H1 (cell line): ENCODE measurements around the gene ITPR1. TPM values are rescaled to one million over a fixed set of nuclear protein-coding genes. Genes with fewer than 3 reads are reported as not detected.

ENCODE experiments used
- CTCF ChIA-PET: fragments of 300-600 bp; sonication (Branson Sonifier 250); formaldehyde crosslinking; loops from one replicate; lab custom pipeline; 2021; ENCODE audit not compliant: partially characterized antibody; lab: Charles Lee
- POLR2A ChIA-PET: fragments of 300-600 bp; sonication (Branson Sonifier 250); formaldehyde crosslinking; loops from one replicate; lab custom pipeline; 2021; ENCODE audit warnings: inconsistent platforms; ENCODE audit not compliant: partially characterized antibody; lab: Charles Lee
- DNase-seq, 2 experiments: peaks; one replicate each; pipeline versions ENCODE4 v3.0.0 to v3.0.0-alpha.2; 2010 to 2022; ENCODE audit warnings: low spot score in 2 of 2, low read depth in 1 of 2, mixed read lengths in 1 of 2
- FAIRE-seq: peaks from 2 replicates; lab custom pipeline; 2011; peaks lifted over from hg19 to GRCh38; lab: Jason Lieb, UNC
- H2AFZ ChIP-seq: 2 replicates; pipeline ENCODE4 v1.8.1; 2012; ENCODE audit warnings: low read length, inconsistent platforms
- H2AK5ac ChIP-seq: 2 replicates; pipeline ENCODE4 v1.6.1; 2013; ENCODE audit warnings: low read depth, low read length
- H2BK120ac ChIP-seq: replicated peaks from 2 replicates; pipeline ENCODE3; 2013; ENCODE audit warnings: low read depth, low read length, inconsistent platforms
- H2BK12ac ChIP-seq: 2 replicates; pipeline ENCODE4 v1.6.1; 2013; ENCODE audit warnings: low read depth, low read length
- H2BK15ac ChIP-seq: 2 replicates; pipeline ENCODE4 v1.6.1; 2013; ENCODE audit warnings: low read length
- H2BK20ac ChIP-seq: 2 replicates; pipeline ENCODE4 v1.6.1; 2013; ENCODE audit warnings: low read length
- H2BK5ac ChIP-seq: 2 replicates; pipeline ENCODE4 v1.6.1; 2013; ENCODE audit warnings: low read depth, low read length
- H3K14ac ChIP-seq: 2 replicates; pipeline ENCODE4 v1.6.1; 2013; ENCODE audit warnings: inconsistent platforms; ENCODE audit not compliant: insufficient read length
- H3K18ac ChIP-seq: 2 replicates; pipeline ENCODE4 v1.6.1; 2013; ENCODE audit warnings: low read length; ENCODE audit errors: extremely low read depth
- H3K23ac ChIP-seq: 2 replicates; pipeline ENCODE4 v1.6.1; 2013; ENCODE audit warnings: inconsistent platforms; ENCODE audit not compliant: insufficient read length
- H3K23me2 ChIP-seq: 2 replicates; pipeline ENCODE4 v1.6.1; 2013; ENCODE audit warnings: low read depth, low read length
- H3K27ac ChIP-seq: 2 replicates; pipeline ENCODE4 v1.6.1; 2011; ENCODE audit warnings: low read depth, low read length, inconsistent platforms
- H3K27me3 ChIP-seq, 4 experiments: replicated peaks in 1 of 4; 1 replicate in 1 of 4; 2 replicates in 3 of 4; pipeline versions ENCODE4 v1.6.1 to v1.8.1; 2011 to 2013; ENCODE audit warnings: low read length in 3 of 4, mild to moderate bottlenecking in 3 of 4, inconsistent platforms in 2 of 4, mixed read lengths in 2 of 4, moderate library complexity in 1 of 4; ENCODE audit not compliant: control insufficient read depth in 3 of 4, insufficient read depth in 3 of 4; ENCODE audit errors: extremely low read depth in 1 of 4
- H3K36me3 ChIP-seq, 4 experiments: 2 replicates each; pipeline versions ENCODE4 v1.6.1 to v1.8.1; 2011 to 2013; ENCODE audit warnings: mild to moderate bottlenecking in 4 of 4, low read length in 3 of 4, moderate library complexity in 2 of 4, control low read depth in 1 of 4, inconsistent platforms in 1 of 4; ENCODE audit not compliant: insufficient read depth in 4 of 4, control insufficient read depth in 2 of 4
- H3K4ac ChIP-seq: replicated peaks from 2 replicates; pipeline ENCODE3; 2013; ENCODE audit warnings: low read length, low read depth, mixed read lengths, inconsistent platforms; ENCODE audit not compliant: insufficient read length
- H3K4me1 ChIP-seq, 4 experiments: replicated peaks in 1 of 4; 1 replicate in 1 of 4; 2 replicates in 3 of 4; pipeline versions ENCODE4 v1.6.1 to v1.8.1; 2011 to 2013; ENCODE audit warnings: low read length in 3 of 4, inconsistent platforms in 2 of 4, mixed read lengths in 1 of 4; ENCODE audit not compliant: insufficient read depth in 4 of 4, control insufficient read depth in 3 of 4
- H3K4me2 ChIP-seq, 2 experiments: 2 replicates each; pipeline versions ENCODE4 v1.6.1 to v1.8.1; 2011 to 2013; ENCODE audit warnings: low read depth in 2 of 2, low read length in 2 of 2, control low read depth in 1 of 2, inconsistent platforms in 1 of 2, mild to moderate bottlenecking in 1 of 2; ENCODE audit not compliant: insufficient read depth in 1 of 2
- H3K4me3 ChIP-seq, 4 experiments: fragments of 200-600, 300-600 bp in 1 of 4; sonication (generic), shearing (Covaris generic), sonication (Bioruptor Twin) in 1 of 4; 2 replicates each; pipeline versions ENCODE4 v1.5.1 to v1.8.1; 2011 to 2016; ENCODE audit warnings: low read length in 4 of 4, low read depth in 3 of 4, control low read depth in 2 of 4, inconsistent platforms in 2 of 4, mild to moderate bottlenecking in 2 of 4, mixed read lengths in 1 of 4, moderate library complexity in 1 of 4; ENCODE audit not compliant: insufficient read depth in 2 of 4; ENCODE audit errors: extremely low read depth in 1 of 4
- H3K56ac ChIP-seq: replicated peaks from 2 replicates; pipeline ENCODE3; 2013; ENCODE audit warnings: low read depth, mild to moderate bottlenecking, mixed read lengths, low read length, inconsistent platforms; ENCODE audit not compliant: insufficient read length
- H3K79me1 ChIP-seq: 2 replicates; pipeline ENCODE4 v1.6.1; 2013; ENCODE audit warnings: low read depth, low read length, control low read depth
- H3K79me2 ChIP-seq, 2 experiments: 2 replicates each; pipeline versions ENCODE4 v1.6.1 to v1.8.1; 2012 to 2013; ENCODE audit warnings: low read length in 2 of 2, mild to moderate bottlenecking in 2 of 2, inconsistent platforms in 1 of 2; ENCODE audit not compliant: insufficient read depth in 2 of 2, control insufficient read depth in 1 of 2
- H3K9ac ChIP-seq, 4 experiments: replicated peaks in 1 of 4; 1 replicate in 1 of 4; 2 replicates in 3 of 4; pipeline versions ENCODE4 v1.6.1 to v1.8.1; 2011 to 2013; ENCODE audit warnings: low read depth in 3 of 4, low read length in 3 of 4, control low read depth in 2 of 4, mild to moderate bottlenecking in 2 of 4, moderate library complexity in 2 of 4, inconsistent platforms in 1 of 4; ENCODE audit errors: extremely low read depth in 1 of 4
- H3K9me3 ChIP-seq, 2 experiments: 2 replicates each; pipeline versions ENCODE4 v1.6.1 to v1.8.1; 2012 to 2013; ENCODE audit warnings: mild to moderate bottlenecking in 2 of 2, moderate library complexity in 2 of 2, control low read depth in 1 of 2, inconsistent platforms in 1 of 2, low read depth in 1 of 2, low read length in 1 of 2, mixed read lengths in 1 of 2; ENCODE audit not compliant: insufficient read depth in 2 of 2
- H4K20me1 ChIP-seq, 2 experiments: replicated peaks in 1 of 2; 2 replicates each; pipeline versions ENCODE3 to v1.8.1; 2011 to 2013; ENCODE audit warnings: inconsistent platforms in 2 of 2, low read length in 2 of 2, mild to moderate bottlenecking in 1 of 2; ENCODE audit not compliant: insufficient read depth in 2 of 2, control insufficient read depth in 1 of 2
- H4K5ac ChIP-seq: 2 replicates; pipeline ENCODE4 v1.6.1; 2013; ENCODE audit warnings: low read length, low read depth, mixed read lengths, inconsistent platforms; ENCODE audit not compliant: insufficient read length
- H4K8ac ChIP-seq: 2 replicates; pipeline ENCODE4 v1.8.0; 2013; ENCODE audit warnings: mild to moderate bottlenecking, moderate library complexity, low read length, inconsistent platforms; ENCODE audit not compliant: insufficient read depth; ENCODE audit errors: extremely low read depth
- H4K91ac ChIP-seq: replicated peaks from 2 replicates; pipeline ENCODE3; 2013; ENCODE audit warnings: low read length, mixed read lengths, inconsistent platforms; ENCODE audit not compliant: insufficient read length
- CREB1 ChIP-seq: IDR thresholded peaks from 2 replicates; pipeline ENCODE4 v1.6.1; 2012; ENCODE audit warnings: inconsistent platforms
- CTBP2 ChIP-seq: IDR thresholded peaks from 2 replicates; pipeline ENCODE4 v1.7.0; 2011; ENCODE audit warnings: borderline replicate concordance, mild to moderate bottlenecking, moderate library complexity, mixed read lengths, low read length; ENCODE audit not compliant: insufficient read depth, insufficient read length
- HDAC6 ChIP-seq: IDR thresholded peaks from one replicate; pipeline ENCODE4 v1.7.1; 2012; ENCODE audit warnings: low read depth, mild to moderate bottlenecking, inconsistent platforms, low read length, moderate library complexity
- KDM1A ChIP-seq: fragments of 200-600, 300-600 bp; sonication (generic); IDR thresholded peaks from 2 replicates; pipeline ENCODE4 v1.7.1; 2016; ENCODE audit warnings: mild to moderate bottlenecking, low read length, borderline replicate concordance
- MAX ChIP-seq: IDR thresholded peaks from 2 replicates; pipeline ENCODE4 v1.6.1; 2012; ENCODE audit warnings: inconsistent platforms
- RBBP5 ChIP-seq: IDR thresholded peaks from 2 replicates; pipeline ENCODE4 v1.7.1; 2012; ENCODE audit warnings: low read depth, mild to moderate bottlenecking, inconsistent platforms, low read length, moderate library complexity, borderline replicate concordance
- SRF ChIP-seq: IDR thresholded peaks from 2 replicates; pipeline ENCODE4 v1.6.1; 2011; ENCODE audit warnings: mild to moderate bottlenecking, low read depth, low read length, moderate library complexity
- TBP ChIP-seq: IDR thresholded peaks from 2 replicates; pipeline ENCODE4 v1.6.1; 2011; ENCODE audit warnings: low read depth, low read length, improper control_type of control experiment
- WGBS, 2 experiments: shearing (Covaris generic) in 1 of 2; methylation state at CpG; one replicate each; pipeline versions ENCODE4 v1.1.6 to v1.1.7; 2013 to 2015; ENCODE audit warnings: low lambda C conversion rate in 2 of 2, mixed read lengths in 2 of 2, inconsistent platforms in 1 of 2, low coverage in 1 of 2, missing lambda C conversion rate in 1 of 2; ENCODE audit not compliant: insufficient replicate concordance in 2 of 2, insufficient coverage in 1 of 2, insufficient read length in 1 of 2; ENCODE audit errors: extremely low coverage in 1 of 2, missing lambda C conversion rate in 1 of 2; 5-methylcytosine and 5-hydroxymethylcytosine counted together
- polyA plus RNA-seq, 7 experiments: library from polyadenylated mRNA; depleted of rRNA in 3 of 7; stranded (reverse) in 5 of 7; unstranded in 2 of 7; fragments of >200 nt in 5 of 7; fragments of 200-250 nt in 2 of 7; gene quantifications; 1 replicate in 5 of 7; 2 replicates in 1 of 7; 4 replicates in 1 of 7; pipeline versions ENCODE4 v1.2.1 to v1.2.3, GENCODE V29; 2011 to 2013; ENCODE audit warnings: missing spikeins in 2 of 7, mixed read lengths in 2 of 7
- total RNA-seq: library from RNA; stranded (reverse); fragmentation: NEBNext Ultra II Directional; extraction: Animal tissue kit (Norgen Biotek cat#: 25700); gene quantifications from 2 replicates; pipeline ENCODE4 v1.2.1, GENCODE V29; 2021

Gene ITPR1
- total and polyA plus RNA-seq, 2 of the 8 experiments (the other 6 are each of a cell fraction or from before 2014, with no cell fraction given): 2.5 to 16.3 TPM

DNA sequence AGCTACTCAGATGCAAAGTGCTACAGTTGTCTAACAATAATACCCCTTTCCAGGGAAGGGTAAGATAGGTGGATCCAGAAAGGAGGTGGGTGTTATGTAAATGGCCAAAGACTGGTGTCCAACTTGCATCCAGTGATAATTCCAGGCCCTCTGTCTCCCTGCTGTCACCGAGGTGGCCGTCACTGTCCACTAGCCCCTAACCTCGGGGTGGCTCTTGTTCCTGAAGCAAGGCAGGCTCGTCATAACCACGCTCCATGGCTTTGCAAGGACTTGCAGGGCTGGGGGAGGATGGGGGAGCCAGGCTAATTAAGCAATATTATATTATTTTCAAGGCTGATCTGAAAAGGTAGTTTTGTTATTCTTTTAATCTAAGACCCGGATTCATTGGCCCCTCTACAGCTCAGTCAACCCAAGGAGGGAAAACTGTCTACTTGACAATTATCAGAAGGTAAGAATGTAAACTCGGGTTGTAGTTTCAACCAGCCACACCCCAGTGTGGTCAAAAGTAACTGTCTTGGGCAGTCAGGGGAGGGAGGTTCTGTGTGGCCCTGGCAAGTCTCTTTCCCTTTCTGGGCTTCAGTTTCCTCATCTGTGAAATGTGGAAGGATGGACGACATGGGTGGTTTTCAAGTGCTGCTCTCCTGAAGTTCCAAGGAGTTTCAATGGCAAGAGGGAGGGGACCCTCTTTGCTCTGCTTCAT is 266.0 kb downstream of the ITPR1 start:
- Histone ChIP-seq H3K27me3 (no peaks in the 10 kb centered on the region), H2AFZ (no peak overlapping the region), H2BK120ac (no peak overlapping the region), H3K4me3 (no peak overlapping the region), H3K79me1 (no peaks in the 10 kb centered on the region), H2BK20ac (no peak overlapping the region), H3K79me2 (no peaks in the 10 kb centered on the region), H2BK15ac (no peak overlapping the region), H3K4me1 (no peaks in the 10 kb centered on the region), H3K4ac (no peak overlapping the region), H3K4me2 (no peak overlapping the region), H3K36me3 (no peaks in the 10 kb centered on the region), H2BK5ac (no peak overlapping the region), H4K8ac (no peak overlapping the region), H3K9ac (no peak overlapping the region), H4K20me1 (no peaks in the 10 kb centered on the region), H2AK5ac (no peak overlapping the region), H3K14ac (no peak overlapping the region), H3K27ac (no peak overlapping the region), H3K23ac (no peak overlapping the region), H3K18ac (no peak overlapping the region), H3K56ac (no peak overlapping the region), H2BK12ac (no peak overlapping the region), H4K91ac (no peak overlapping the region), H3K9me3 (no peaks in the 10 kb centered on the region), H3K23me2 (no peaks in the 10 kb centered on the region), H4K5ac (no peak overlapping the region)
- POLR2A ChIA-PET: no interaction called here
- 94% methylated on average over 8 of the region's 8 CpGs; no CpG with 5 or more reads in 1 of the 2 experiments for WGBS, 2 experiments
- CTCF ChIA-PET: interaction anchor here (1.0 to 1.3 kb wide), 4 partner anchors 14 to 217 kb away, joined by 3 to 4 read pairs (median 3); no protein-coding TSS in a partner anchor
- FAIRE-seq: no peak
- DNase-seq: no peak
- TF ChIP-seq TBP (no peak), KDM1A (no peak), CTBP2 (no peak), HDAC6 (no peak), SRF (no peak), RBBP5 (no peak), MAX (no peak), CREB1 (no peak)
